OCI-LY3 (cell line): ENCODE measurements around the gene STMN1.
"Not testable (repeated sequence)": the region's sequence is repeated elsewhere in the genome, so short reads cannot be mapped to it uniquely, and the experiment has no call there.

Source experiments
- H2AFZ ChIP-seq: fragments of 200-600, 300-600 bp; shearing (Covaris generic); 2 replicates; pipeline ENCODE4 v1.6.0; 2014; ENCODE audit warnings: antibody characterized with exemption, low read depth, low read length
- H3K27ac ChIP-seq: fragments of 200-600, 300-600 bp; sonication (generic); 2 replicates; pipeline ENCODE4 v1.5.1; 2014; ENCODE audit warnings: mild to moderate bottlenecking, low read length, moderate library complexity, mixed read lengths
- H3K27me3 ChIP-seq: fragments of 200-600, 300-600 bp; sonication (generic); 2 replicates; pipeline ENCODE4 v1.6.1; 2014; ENCODE audit warnings: low read depth, low read length, mixed read lengths
- H3K36me3 ChIP-seq: fragments of 200-600, 300-600 bp; sonication (generic); replicated peaks from 2 replicates; pipeline ENCODE3; 2014; ENCODE audit warnings: low read depth, low read length, mixed read lengths
- H3K4me1 ChIP-seq: fragments of 300-600, 200-600 bp; sonication (generic); 2 replicates; pipeline ENCODE4 v1.6.1; 2014; ENCODE audit warnings: low read length, mixed read lengths
- H3K4me2 ChIP-seq: fragments of 200-600, 300-600 bp; sonication (generic); 2 replicates; pipeline ENCODE4 v1.6.1; 2014; ENCODE audit warnings: low read length, mixed read lengths
- H3K4me3 ChIP-seq: fragments of 300-600, 200-600 bp; sonication (generic); 2 replicates; pipeline ENCODE4 v1.5.1; 2014; ENCODE audit warnings: antibody characterized with exemption, mild to moderate bottlenecking, low read length, moderate library complexity
- H3K79me2 ChIP-seq: fragments of 300-600, 200-600 bp; shearing (Covaris generic); 2 replicates; pipeline ENCODE4 v1.6.1; 2014; ENCODE audit warnings: mild to moderate bottlenecking, low read length, mixed read lengths
- H3K9ac ChIP-seq: fragments of 300-600, 200-600 bp; shearing (Covaris generic); 2 replicates; pipeline ENCODE4 v1.6.0; 2014; ENCODE audit warnings: mild to moderate bottlenecking, low read length, moderate library complexity
- H3K9me3 ChIP-seq: fragments of 200-600, 300-600 bp; shearing (Covaris generic); 2 replicates; pipeline ENCODE4 v1.6.1; 2014; ENCODE audit warnings: low read length, mixed read lengths; ENCODE audit not compliant: insufficient read depth
- H4K20me1 ChIP-seq: fragments of 200-600, 300-600 bp; sonication (generic); 2 replicates; pipeline ENCODE4 v1.6.1; 2016; ENCODE audit warnings: low read length, mixed read lengths; ENCODE audit not compliant: insufficient read depth
- EZH2phosphoT487 ChIP-seq: fragments of 200-600 bp; shearing (Covaris generic); IDR thresholded peaks from 2 replicates; pipeline ENCODE4 v1.6.1; 2018; ENCODE audit warnings: antibody characterized with exemption, mixed run types, low read depth
- TF ChIP-seq, protein P1 (sequence below): fragments of 200-600, 300-600 bp; sonication (generic); IDR thresholded peaks from 2 replicates; pipeline ENCODE4 v1.5.1; 2014; ENCODE audit warnings: antibody characterized with exemption, low read length, low read depth

The STMN1 gene

DNA sequence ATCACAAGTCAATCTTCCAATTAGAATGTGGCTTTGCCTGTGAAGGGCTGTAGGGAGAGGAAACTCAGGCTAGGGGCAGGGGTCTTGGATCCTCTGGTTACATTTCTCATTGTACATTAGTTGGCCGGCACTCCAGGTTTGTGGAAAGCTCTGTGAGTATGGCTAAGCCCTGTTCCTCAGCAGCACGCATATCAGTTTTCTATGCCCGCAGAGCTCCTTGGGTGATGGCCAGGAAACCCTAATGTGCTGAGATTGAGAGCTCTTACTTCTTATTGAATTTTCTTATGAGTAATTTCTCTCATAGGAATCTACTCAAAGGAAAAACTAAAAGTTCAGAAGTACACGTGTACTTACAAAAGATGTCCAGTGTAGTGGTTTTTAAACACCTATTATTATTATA, 30.7 kb upstream of the STMN1 start:
- Histone ChIP-seq H3K4me1 (no peaks in the 10 kb centered on the region), H3K27ac (no peak overlapping the region), H3K4me3 (no peak overlapping the region), H3K27me3 (no peaks in the 10 kb centered on the region), H3K9ac (no peak overlapping the region), H3K36me3 (no peaks in the 10 kb centered on the region), H4K20me1 (no peaks in the 10 kb centered on the region), H2AFZ (no peak overlapping the region), H3K9me3 (no peaks in the 10 kb centered on the region), H3K79me2 (no peaks in the 10 kb centered on the region), H3K4me2 (no peak overlapping the region)
- TF ChIP-seq, protein P1, sequence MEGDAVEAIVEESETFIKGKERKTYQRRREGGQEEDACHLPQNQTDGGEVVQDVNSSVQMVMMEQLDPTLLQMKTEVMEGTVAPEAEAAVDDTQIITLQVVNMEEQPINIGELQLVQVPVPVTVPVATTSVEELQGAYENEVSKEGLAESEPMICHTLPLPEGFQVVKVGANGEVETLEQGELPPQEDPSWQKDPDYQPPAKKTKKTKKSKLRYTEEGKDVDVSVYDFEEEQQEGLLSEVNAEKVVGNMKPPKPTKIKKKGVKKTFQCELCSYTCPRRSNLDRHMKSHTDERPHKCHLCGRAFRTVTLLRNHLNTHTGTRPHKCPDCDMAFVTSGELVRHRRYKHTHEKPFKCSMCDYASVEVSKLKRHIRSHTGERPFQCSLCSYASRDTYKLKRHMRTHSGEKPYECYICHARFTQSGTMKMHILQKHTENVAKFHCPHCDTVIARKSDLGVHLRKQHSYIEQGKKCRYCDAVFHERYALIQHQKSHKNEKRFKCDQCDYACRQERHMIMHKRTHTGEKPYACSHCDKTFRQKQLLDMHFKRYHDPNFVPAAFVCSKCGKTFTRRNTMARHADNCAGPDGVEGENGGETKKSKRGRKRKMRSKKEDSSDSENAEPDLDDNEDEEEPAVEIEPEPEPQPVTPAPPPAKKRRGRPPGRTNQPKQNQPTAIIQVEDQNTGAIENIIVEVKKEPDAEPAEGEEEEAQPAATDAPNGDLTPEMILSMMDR = no peak
- no peak for TF ChIP-seq EZH2phosphoT487

DNA sequence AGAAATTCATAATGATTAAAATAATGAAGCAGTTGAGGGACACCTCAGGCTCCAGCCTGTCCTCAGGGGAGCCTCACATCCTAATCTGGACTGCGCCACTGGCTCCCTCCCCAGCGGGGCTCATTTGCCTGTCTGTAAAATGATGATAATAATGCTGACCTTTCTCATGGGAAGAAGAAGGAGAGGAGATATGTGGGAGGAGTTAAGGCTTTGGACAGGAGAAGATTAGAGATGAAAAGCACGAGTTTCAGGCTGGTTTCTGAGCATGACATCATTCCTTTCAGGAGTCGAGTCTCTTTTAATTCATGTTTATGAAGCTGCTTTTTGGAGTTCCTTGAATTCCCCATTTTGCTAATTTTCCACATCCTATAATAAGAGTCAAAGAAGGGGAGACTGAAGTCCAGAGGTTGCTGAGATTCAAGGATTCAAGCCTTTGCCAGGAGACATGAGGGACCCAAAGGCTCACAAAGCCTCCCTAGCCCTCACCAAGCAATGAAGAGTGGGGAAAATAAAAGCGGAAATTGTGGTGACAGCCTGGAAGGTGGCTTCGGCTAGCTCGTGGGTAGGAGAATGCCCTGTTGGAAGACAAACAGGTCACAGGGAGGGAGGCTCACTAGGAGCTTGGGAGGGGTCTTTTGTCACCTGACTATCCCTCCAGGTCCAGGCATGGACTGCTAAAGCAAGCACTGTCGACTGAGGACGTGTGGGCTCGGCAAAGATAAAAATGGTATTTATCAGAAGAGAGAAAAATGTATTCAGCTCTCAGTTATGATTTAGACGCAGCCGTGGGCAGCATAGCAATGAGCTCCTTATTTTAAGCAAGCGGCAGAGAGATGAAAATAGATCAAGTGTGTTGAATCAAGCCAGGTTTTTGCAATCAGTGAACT, 27.5 kb upstream of the STMN1 start:
- H3K4me2 ChIP-seq = no peak overlapping the region
- H3K79me2 ChIP-seq = no peaks in the 10 kb centered on the region
- TF ChIP-seq EZH2phosphoT487 = no peak
- TF ChIP-seq, protein P1 = no peak
- H3K4me1 ChIP-seq = no peaks in the 10 kb centered on the region
- no peak overlapping the region for H3K4me3 ChIP-seq
- no peak overlapping the region for H3K9ac ChIP-seq
- H2AFZ ChIP-seq = no peak overlapping the region
- H3K36me3 ChIP-seq = no peaks in the 10 kb centered on the region
- H3K27me3 ChIP-seq = no peaks in the 10 kb centered on the region
- H3K9me3 ChIP-seq = no peaks in the 10 kb centered on the region
- H3K27ac ChIP-seq = no peak overlapping the region
- H4K20me1 ChIP-seq = no peaks in the 10 kb centered on the region

DNA sequence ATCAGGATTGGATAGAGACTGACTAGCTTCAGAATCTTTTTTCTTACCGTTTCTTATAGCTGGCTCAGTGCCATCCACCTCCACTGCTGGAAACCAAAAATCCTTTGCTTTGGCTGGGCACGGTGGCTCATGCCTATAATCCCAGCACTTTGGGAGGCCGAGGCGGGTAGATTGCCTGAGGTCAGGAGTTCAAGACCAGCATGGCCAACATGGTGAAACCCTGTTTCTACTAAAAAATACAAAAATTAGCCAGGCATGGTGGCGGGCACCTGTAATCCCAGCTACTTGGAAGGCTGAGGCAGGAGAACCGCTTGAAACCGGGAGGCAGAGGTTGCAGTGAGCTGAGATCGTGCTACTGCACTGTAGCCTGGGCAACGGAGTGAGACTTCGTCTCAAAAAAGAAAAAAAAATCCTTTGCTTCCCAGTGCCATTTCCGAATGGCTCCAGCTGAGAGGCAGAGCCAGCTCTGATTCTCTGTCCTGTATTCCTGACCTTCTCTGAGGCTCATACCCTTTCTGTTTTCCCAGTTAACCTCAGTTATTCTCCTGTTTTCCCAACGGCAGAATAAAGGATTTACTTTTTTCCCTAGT, 26.7 kb upstream of the STMN1 start:
- H3K36me3 ChIP-seq, H3K9ac ChIP-seq, H3K79me2 ChIP-seq, H3K27ac ChIP-seq, H2AFZ ChIP-seq, H3K4me3 ChIP-seq, H3K4me1 ChIP-seq, H3K4me2 ChIP-seq, H4K20me1 ChIP-seq, H3K27me3 ChIP-seq, H3K9me3 ChIP-seq: not testable (repeated sequence)

- Histone ChIP-seq H3K4me2 (no peak overlapping the region), H4K20me1 (no peaks in the 10 kb centered on the region), H3K27me3 (no peaks in the 10 kb centered on the region), H3K9me3 (no peaks in the 10 kb centered on the region), H3K9ac (no peak overlapping the region), H3K4me3 (no peak overlapping the region), H3K27ac (no peak overlapping the region), H3K79me2 (no peaks in the 10 kb centered on the region), H2AFZ (no peak overlapping the region), H3K4me1 (no peaks in the 10 kb centered on the region), H3K36me3 (no peaks in the 10 kb centered on the region)
- no peak for TF ChIP-seq EZH2phosphoT487
- TF ChIP-seq, protein P1 = no peak
Measured at GRCh38 chr1:25932321-25932720, 26.1 kb upstream of the STMN1 start.
